GM20431 (cell line): ENCODE data around the gene NR0B2.
"Not testable (repeated sequence)": the region's sequence is repeated elsewhere in the genome, so short reads cannot be mapped to it uniquely, and the experiment has no call there.

Source experiments
- in situ Hi-C: fragments of 300-500 bp; cut with MseI, MboI; formaldehyde crosslinking; loops from one replicate; pipeline ENCODE4 v1.15.0; 2020; ENCODE audit warnings: low sequenced_read_pairs; ENCODE audit not compliant: unreplicated experiment

The NR0B2 gene

GRCh38 chr1:26894263-26894662 lies 19.5 kb downstream of the NR0B2 start:
- in situ Hi-C loops: no loop called here

GRCh38 chr1:26890467-26890796 lies 23.3 kb downstream of the NR0B2 start:
- in situ Hi-C loops: no loop called here

- in situ Hi-C loops: no loop called here
These were observed 24.0 kb downstream of the NR0B2 start, which contains the start of gene GPN2 for GRCh38 chr1:26889551-26890466. Gene GPN2, minus strand, starts transcription at chr1:26890283. Its CDS starts 187 bp downstream, at chr1:26890096.

- in situ Hi-C loops: no loop called here
These were observed 25.5 kb downstream of the NR0B2 start for GRCh38 chr1:26888231-26888630.

GRCh38 chr1:26887125-26887524 lies 26.6 kb downstream of the NR0B2 start:
- in situ Hi-C loops: no loop called here

- in situ Hi-C loops: no loop called here
These were observed 30.9 kb downstream of the NR0B2 start for GRCh38 chr1:26882696-26883463.

- in situ Hi-C loops: not testable (repeated sequence)
These were observed 32.2 kb downstream of the NR0B2 start for GRCh38 chr1:26881611-26882010.

- in situ Hi-C loops: no loop called here
These were observed 34.0 kb downstream of the NR0B2 start for GRCh38 chr1:26879793-26880192.

GRCh38 chr1:26877326-26877725 lies 36.4 kb downstream of the NR0B2 start:
- in situ Hi-C loops: no loop called here

GRCh38 chr1:26874896-26875295 lies 38.9 kb downstream of the NR0B2 start:
- in situ Hi-C loops: no loop called here

- in situ Hi-C loops: not testable (repeated sequence)
These were observed 40.7 kb downstream of the NR0B2 start for GRCh38 chr1:26873097-26873496.

- in situ Hi-C loops: no loop called here
These were observed 48.9 kb downstream of the NR0B2 start for GRCh38 chr1:26864610-26865480.

GRCh38 chr1:26863685-26864077 lies 50.1 kb downstream of the NR0B2 start:
- in situ Hi-C loops: no loop called here

- in situ Hi-C loops: no loop called here
These were observed 50.7 kb downstream of the NR0B2 start, which contains the start of gene SFN for GRCh38 chr1:26862781-26863684. Gene SFN, plus strand, starts transcription at chr1:26863149. Its CDS starts 64 bp downstream, at chr1:26863213.

- in situ Hi-C loops: no loop called here
These were observed 51.8 kb downstream of the NR0B2 start for GRCh38 chr1:26861889-26862378.
